ENCODE results near the gene RASL11A. TPM values are rescaled to one million over a fixed set of nuclear protein-coding genes. Genes with fewer than 3 reads are reported as not detected.

RASL11A gene
- total and polyA plus RNA-seq, 2 of the 8 experiments (the other 6 are each of a cell fraction or from before 2014, with no cell fraction given): 2.9 to 6.8 TPM

GRCh38 chr13:27293873-27294515 is 23.4 kb downstream of the RASL11A start (continued):
- TF ChIP-seq CREB1 (IDR thresholded peaks at IDR 0.05): no peak

Measured in H1 (cell line).